Measurements from ENCODE around the gene SECISBP2.

- no peak for TF ChIP-seq CTCF (conservative IDR thresholded peaks at IDR 0.05; ENCODE audit: low read depth in 2 of 2)
- TF ChIP-seq POLR2AphosphoS5 (IDR thresholded peaks at IDR 0.05; ENCODE audit: low read depth) = no peak
- TF ChIP-seq EZH2 (IDR thresholded peaks at IDR 0.05; ENCODE audit: low read depth, unreplicated experiment) = no peak
These were observed 85.8 kb downstream of the SECISBP2 start for GRCh38 chr9:89404074-89404473.

Data from GM23338 (cell line).